Stimulated activated CD8-positive, alpha-beta memory T cell treated with anti-CD3 and anti-CD28 coated beads, Interleukin-15, amount 100 ng/mL, for 48 hours (primary cell): ENCODE results near the gene PAPPA2.

Source experiments
- DNase-seq, 2 donors: peaks; one replicate each; pipeline ENCODE4 v3.0.0-alpha.2; 2020; ENCODE audit warnings: low read depth in 2 of 2

Gene PAPPA2

GRCh38 chr1:176765608-176766007 is 302.6 kb downstream of the PAPPA2 start:
- DNase-seq, result no peak

GRCh38 chr1:176766779-176767178 is 303.8 kb downstream of the PAPPA2 start:
- no peak for DNase-seq

GRCh38 chr1:176767714-176768136 is 304.8 kb downstream of the PAPPA2 start:
- DNase-seq, result no peak

- DNase-seq, result no peak
Observed at GRCh38 chr1:176768532-176768931, 305.6 kb downstream of the PAPPA2 start.

- DNase-seq, result no peak
Observed at GRCh38 chr1:176770066-176770465, 307.1 kb downstream of the PAPPA2 start.

GRCh38 chr1:176773038-176773437 is 310.1 kb downstream of the PAPPA2 start:
- no peak for DNase-seq

GRCh38 chr1:176774224-176774623 is 311.2 kb downstream of the PAPPA2 start:
- no peak for DNase-seq

- DNase-seq, result no peak
Observed at GRCh38 chr1:176775378-176775777, 312.4 kb downstream of the PAPPA2 start.

- DNase-seq, result no peak
Observed at GRCh38 chr1:176775996-176776395, 313.0 kb downstream of the PAPPA2 start.

- no peak for DNase-seq
Observed at GRCh38 chr1:176778056-176778455, 315.1 kb downstream of the PAPPA2 start.

GRCh38 chr1:176779992-176780328 is 317.0 kb downstream of the PAPPA2 start:
- DNase-seq, result no peak

- no peak for DNase-seq
Observed at GRCh38 chr1:176783309-176783708, 320.3 kb downstream of the PAPPA2 start.

- DNase-seq, result no peak
Observed at GRCh38 chr1:176785056-176785455, 322.1 kb downstream of the PAPPA2 start.

- DNase-seq, result no peak
Observed at GRCh38 chr1:176785791-176786190, 322.8 kb downstream of the PAPPA2 start.

- DNase-seq, result no peak
Observed at GRCh38 chr1:176786274-176786673, 323.3 kb downstream of the PAPPA2 start.

- DNase-seq, result no peak
Observed at GRCh38 chr1:176789571-176790090, 326.7 kb downstream of the PAPPA2 start.

- DNase-seq, result no peak
Observed at GRCh38 chr1:176790786-176791185, 327.8 kb downstream of the PAPPA2 start.

- no peak for DNase-seq
Observed at GRCh38 chr1:176791906-176792305, 328.9 kb downstream of the PAPPA2 start.

GRCh38 chr1:176794897-176795508 is 332.0 kb downstream of the PAPPA2 start:
- no peak for DNase-seq

GRCh38 chr1:176795929-176796328 is 333.0 kb downstream of the PAPPA2 start:
- DNase-seq, result no peak

- DNase-seq, result no peak
Observed at GRCh38 chr1:176796583-176796982, 333.6 kb downstream of the PAPPA2 start.

GRCh38 chr1:176799327-176799726 is 336.4 kb downstream of the PAPPA2 start:
- no peak for DNase-seq

GRCh38 chr1:176800978-176801513 is 338.1 kb downstream of the PAPPA2 start:
- no peak for DNase-seq

GRCh38 chr1:176801514-176802020 is 338.6 kb downstream of the PAPPA2 start:
- DNase-seq, result no peak
